Measurements from ENCODE around the gene TMEM184B. TPM values are rescaled to one million over a fixed set of nuclear protein-coding genes. Genes with fewer than 3 reads are reported as not detected.

Gene TMEM184B
- total and polyA plus RNA-seq, 2 of the 8 experiments (the other 6 are each of a cell fraction or from before 2014, with no cell fraction given) = 41.6 to 81.0 TPM

DNA sequence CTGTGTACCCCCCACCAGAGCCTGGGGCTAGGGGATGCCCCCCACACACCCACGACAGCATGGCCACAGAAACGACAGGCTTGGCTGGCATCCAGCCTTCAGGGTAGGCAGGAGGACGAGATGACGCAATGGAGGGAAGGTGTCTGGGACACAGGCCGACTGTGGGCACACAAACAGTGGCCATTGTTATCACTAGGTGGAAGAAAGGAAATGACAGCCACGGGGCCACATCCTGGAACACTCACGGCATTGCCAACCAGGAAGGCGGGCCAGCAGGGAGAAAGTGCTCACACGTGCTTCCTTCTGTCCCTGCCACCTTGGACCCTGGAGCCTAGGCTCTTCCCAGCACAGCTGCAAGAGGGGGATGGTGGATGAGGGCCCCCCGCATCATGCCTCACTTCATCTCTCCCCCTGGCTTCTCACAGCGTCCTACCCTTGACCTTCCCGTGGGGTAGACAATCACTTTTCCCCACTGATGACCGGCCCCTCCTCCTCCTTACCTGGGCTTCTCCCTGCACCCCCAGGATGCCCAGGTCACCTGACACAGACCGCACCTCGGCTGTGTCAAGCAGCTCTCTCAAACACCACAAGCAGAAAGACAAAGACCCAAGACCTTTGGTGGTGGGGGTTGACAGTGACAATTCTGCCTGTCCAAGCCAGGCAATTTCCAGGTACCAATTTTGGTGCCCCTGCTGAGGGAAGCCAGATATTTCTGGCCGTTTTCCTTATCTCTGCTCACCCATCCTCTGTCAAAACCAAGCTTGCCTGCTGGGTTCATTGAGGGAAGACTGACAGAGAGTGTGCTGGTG, 99.8 kb downstream of the TMEM184B start:
- H3K9ac ChIP-seq (replicated peaks in 1 of 4; ENCODE audit: extremely low read depth in 1 of 4, low read depth in 3 of 4, low read length in 3 of 4) = no peak overlapping the region
- H3K4me1 ChIP-seq (replicated peaks in 1 of 4; ENCODE audit: control insufficient read depth in 3 of 4, insufficient read depth in 4 of 4, low read length in 3 of 4) = peaks cover 0 to 6% (median 2%) of the 10 kb centered on the region in 4 experiments; a peak in 4 of 7 replicates
- H3K23me2 ChIP-seq (ENCODE audit: low read depth, low read length) = no peaks in the 10 kb centered on the region
- H3K4me3 ChIP-seq (ENCODE audit: extremely low read depth in 1 of 4, insufficient read depth in 2 of 4, low read depth in 3 of 4, low read length in 4 of 4) = no peak overlapping the region
- DNase-seq (ENCODE audit: low read depth in 1 of 2, low spot score in 2 of 2) = no peak
- H3K27me3 ChIP-seq (replicated peaks in 1 of 4; ENCODE audit: control insufficient read depth in 3 of 4, extremely low read depth in 1 of 4, insufficient read depth in 3 of 4, low read length in 3 of 4) = no peaks in the 10 kb centered on the region
- ChIA-PET POLR2A (ENCODE audit: partially characterized antibody) (interaction anchor here (1.2 kb wide), 1 partner anchor 11 kb away, joined by 3 read pairs; no protein-coding TSS in a partner anchor), CTCF (ENCODE audit: partially characterized antibody) (interaction anchor here (1.2 to 3.9 kb wide), 2 partner anchors 29 to 74 kb away, joined by 4 to 24 read pairs; no protein-coding TSS in a partner anchor)
- no peaks in the 10 kb centered on the region for H3K36me3 ChIP-seq (ENCODE audit: control insufficient read depth in 2 of 4, insufficient read depth in 4 of 4, low read length in 3 of 4)
- TF ChIP-seq EGR1 (IDR thresholded peaks at IDR 0.05; ENCODE audit: borderline replicate concordance, low read depth, low read length) (no peak), HDAC2 (IDR thresholded peaks at IDR 0.05; ENCODE audit: borderline replicate concordance in 1 of 2, low read depth in 2 of 2, low read length in 2 of 2) (no peak), CEBPB (IDR thresholded peaks at IDR 0.05; ENCODE audit: low read depth, low read length) (peak; percentile 56; the same call in 1 of the 2 replicates), POU5F1 (IDR thresholded peaks at IDR 0.05; ENCODE audit: low read depth, low read length) (no peak), POLR2A (IDR thresholded peaks at IDR 0.05; ENCODE audit: control extremely low read depth in 1 of 2, low read depth in 2 of 2, low read length in 2 of 2) (no peak), SIN3A (conservative IDR thresholded peaks at IDR 0.05 in 1 of 2, IDR thresholded peaks at IDR 0.05 in 1 of 2; ENCODE audit: low read depth in 1 of 2, low read length in 2 of 2) (no peak), SP4 (IDR thresholded peaks at IDR 0.05; ENCODE audit: low read length) (no peak), PHF8 (conservative IDR thresholded peaks at IDR 0.05; ENCODE audit: low read depth, low read length) (no peak)
- no peak overlapping the region for H3K27ac ChIP-seq (ENCODE audit: low read depth, low read length)
- H2BK5ac ChIP-seq (ENCODE audit: low read depth, low read length) = no peak overlapping the region
- H2BK120ac ChIP-seq (replicated peaks; ENCODE audit: low read depth, low read length) = no peak overlapping the region
- no peak overlapping the region for H2AK5ac ChIP-seq (ENCODE audit: low read depth, low read length)
- H3K79me1 ChIP-seq (ENCODE audit: low read depth, low read length) = no peaks in the 10 kb centered on the region
- H4K20me1 ChIP-seq (replicated peaks in 1 of 2; ENCODE audit: control insufficient read depth in 1 of 2, insufficient read depth in 2 of 2, low read length in 2 of 2) = no peaks in the 10 kb centered on the region
- H3K14ac ChIP-seq (ENCODE audit: insufficient read length) = no peak overlapping the region
- no peak overlapping the region for H3K23ac ChIP-seq (ENCODE audit: insufficient read length)
- H3K4me2 ChIP-seq (ENCODE audit: insufficient read depth in 1 of 2, low read depth in 2 of 2, low read length in 2 of 2) = no peak overlapping the region
- H2BK20ac ChIP-seq (ENCODE audit: low read length) = no peak overlapping the region
- H3K79me2 ChIP-seq (ENCODE audit: control insufficient read depth in 1 of 2, insufficient read depth in 2 of 2, low read length in 2 of 2) = no peaks in the 10 kb centered on the region
- H2AFZ ChIP-seq (ENCODE audit: low read length) = no peak overlapping the region
- H4K8ac ChIP-seq (ENCODE audit: extremely low read depth, insufficient read depth, low read length) = peak overlapping the region; percentile 73
- no peak overlapping the region for H3K4ac ChIP-seq (replicated peaks; ENCODE audit: insufficient read length, low read depth, low read length)
- H3K9me3 ChIP-seq (ENCODE audit: insufficient read depth in 2 of 2, low read depth in 1 of 2, low read length in 1 of 2) = no peaks in the 10 kb centered on the region
- no peak for FAIRE-seq
- no peak overlapping the region for H4K91ac ChIP-seq (replicated peaks; ENCODE audit: insufficient read length, low read length)
- H3K56ac ChIP-seq (replicated peaks; ENCODE audit: insufficient read length, low read depth, low read length) = no peak overlapping the region
- H4K5ac ChIP-seq (ENCODE audit: insufficient read length, low read depth, low read length) = no peak overlapping the region
- peak overlapping the region; percentile 0; the same call in 1 of the 2 replicates for H2BK12ac ChIP-seq (ENCODE audit: low read depth, low read length)
- H2BK15ac ChIP-seq (ENCODE audit: low read length) = peak overlapping the region; percentile 65; the same call in 1 of the 2 replicates
- 82% methylated on average over 16 of the region's 16 CpGs; no CpG with 5 or more reads in 1 of the 2 experiments for WGBS, 2 experiments (ENCODE audit: extremely low coverage in 1 of 2, insufficient coverage in 1 of 2, insufficient read length in 1 of 2, insufficient replicate concordance in 2 of 2, low coverage in 1 of 2, low lambda C conversion rate in 2 of 2, missing lambda C conversion rate in 1 of 2)
- no peak overlapping the region for H3K18ac ChIP-seq (ENCODE audit: extremely low read depth, low read length)
